K562 (cell line): ENCODE data around the gene RAB12.

ENCODE experiments used
- GATA2 ChIP-seq: sonication (generic); formaldehyde crosslinking; IDR thresholded peaks from 2 replicates; pipeline ENCODE4 v1.4.0; 2020; ENCODE audit warnings: mild to moderate bottlenecking, missing genetic modification reagents
- MAX ChIP-seq: sonication (generic); formaldehyde crosslinking; IDR thresholded peaks from 2 replicates; pipeline ENCODE4 v1.9.0; 2022; ENCODE audit warnings: mild to moderate bottlenecking, missing genetic modification reagents
- NFYB ChIP-seq: IDR thresholded peaks from 2 replicates; pipeline ENCODE4 v1.6.1; 2011; ENCODE audit warnings: mild to moderate bottlenecking, moderate library complexity; ENCODE audit not compliant: insufficient read length; ENCODE audit errors: extremely low read depth

- no peak for TF ChIP-seq GATA2
- no peak for TF ChIP-seq MAX
- no peak for TF ChIP-seq NFYB
These were observed 52.7 kb downstream of the RAB12 start for GRCh38 chr18:8661754-8662559.
